K562 (cell line): ENCODE results near the gene DBH.

Experiments used
- BACH1 ChIP-seq: fragments of 200-800 bp; sonication (Bioruptor generic); IDR thresholded peaks from 2 replicates; pipeline ENCODE4 v1.6.1; 2016; ENCODE audit warnings: missing genetic modification characterization, missing compliant biosample characterization
- DPF2 ChIP-seq: fragments of 450-650 bp; IDR thresholded peaks from 2 replicates; pipeline ENCODE4 v1.6.1; 2016
- EP300 ChIP-seq: IDR thresholded peaks from 2 replicates; pipeline ENCODE4 v1.6.1; 2012; ENCODE audit warnings: low read length, improper control_type of control experiment
- HDAC6 ChIP-seq: IDR thresholded peaks from 2 replicates; pipeline ENCODE4 v1.6.1; 2012; ENCODE audit warnings: low read depth, mild to moderate bottlenecking, control low read depth, inconsistent platforms, low read length, moderate library complexity
- KAT8 ChIP-seq: fragments of 450-650 bp; IDR thresholded peaks from 2 replicates; pipeline ENCODE4 v1.6.1; 2016; ENCODE audit warnings: low read depth, mild to moderate bottlenecking
- PATZ1 ChIP-seq: fragments of 250-450 bp; sonication (Bioruptor Pico); IDR thresholded peaks from 2 replicates; pipeline ENCODE4 v1.5.0; 2020; ENCODE audit warnings: mild to moderate bottlenecking, borderline replicate concordance
- USF1 ChIP-seq: sonication (generic); formaldehyde crosslinking; IDR thresholded peaks from 2 replicates; pipeline ENCODE4 v1.9.0; 2022; ENCODE audit warnings: mild to moderate bottlenecking, missing genetic modification reagents
- TF ChIP-seq, protein P1 (sequence below), 3 experiments: IDR thresholded peaks in 2 of 3; conservative IDR thresholded peaks in 1 of 3; 2 replicates each; pipeline ENCODE4 v1.5.1; 2011 to 2012; ENCODE audit warnings: low read length in 3 of 3, mild to moderate bottlenecking in 3 of 3, control low read depth in 2 of 3, improper control_type of control experiment in 1 of 3, inconsistent platforms in 1 of 3, low read depth in 1 of 3, mixed read lengths in 1 of 3, moderate library complexity in 1 of 3; ENCODE audit not compliant: insufficient read depth in 2 of 3

DNA sequence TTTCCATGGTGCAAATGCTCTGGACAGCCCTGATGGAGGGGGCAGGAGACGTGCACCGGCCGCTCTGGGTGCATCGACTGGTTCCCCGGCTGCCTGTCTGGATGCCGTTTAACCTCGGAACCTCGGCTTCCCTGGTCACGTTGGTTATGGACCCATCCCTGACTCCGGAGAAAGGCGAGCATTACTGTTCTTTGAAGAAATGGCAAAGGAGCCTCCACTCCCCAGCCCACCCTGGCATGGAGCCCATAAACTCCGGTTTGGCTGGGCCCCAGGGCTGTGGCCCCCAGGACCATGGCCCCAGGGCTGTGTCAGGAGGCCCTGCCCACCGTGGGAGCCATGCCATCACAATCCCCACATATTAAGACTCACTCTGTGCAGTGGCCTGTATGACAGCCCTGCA, 28.9 kb downstream of the DBH start:
- TF ChIP-seq PATZ1 (CRISPR knock-in tag) = no peak
- no peak for TF ChIP-seq DPF2
- TF ChIP-seq, protein P1, sequence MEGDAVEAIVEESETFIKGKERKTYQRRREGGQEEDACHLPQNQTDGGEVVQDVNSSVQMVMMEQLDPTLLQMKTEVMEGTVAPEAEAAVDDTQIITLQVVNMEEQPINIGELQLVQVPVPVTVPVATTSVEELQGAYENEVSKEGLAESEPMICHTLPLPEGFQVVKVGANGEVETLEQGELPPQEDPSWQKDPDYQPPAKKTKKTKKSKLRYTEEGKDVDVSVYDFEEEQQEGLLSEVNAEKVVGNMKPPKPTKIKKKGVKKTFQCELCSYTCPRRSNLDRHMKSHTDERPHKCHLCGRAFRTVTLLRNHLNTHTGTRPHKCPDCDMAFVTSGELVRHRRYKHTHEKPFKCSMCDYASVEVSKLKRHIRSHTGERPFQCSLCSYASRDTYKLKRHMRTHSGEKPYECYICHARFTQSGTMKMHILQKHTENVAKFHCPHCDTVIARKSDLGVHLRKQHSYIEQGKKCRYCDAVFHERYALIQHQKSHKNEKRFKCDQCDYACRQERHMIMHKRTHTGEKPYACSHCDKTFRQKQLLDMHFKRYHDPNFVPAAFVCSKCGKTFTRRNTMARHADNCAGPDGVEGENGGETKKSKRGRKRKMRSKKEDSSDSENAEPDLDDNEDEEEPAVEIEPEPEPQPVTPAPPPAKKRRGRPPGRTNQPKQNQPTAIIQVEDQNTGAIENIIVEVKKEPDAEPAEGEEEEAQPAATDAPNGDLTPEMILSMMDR (IDR thresholded peaks at IDR 0.05 in 2 of 3, conservative IDR thresholded peaks at IDR 0.05 in 1 of 3; ENCODE audit: insufficient read depth in 2 of 3, low read depth in 1 of 3, low read length in 3 of 3) = no peak
- TF ChIP-seq BACH1 (tag) = no peak
- TF ChIP-seq USF1 = no peak
- TF ChIP-seq EP300 = no peak
- no peak for TF ChIP-seq KAT8
- TF ChIP-seq HDAC6 = no peak
